ENCODE measurements around the gene ESRRB.

DNA sequence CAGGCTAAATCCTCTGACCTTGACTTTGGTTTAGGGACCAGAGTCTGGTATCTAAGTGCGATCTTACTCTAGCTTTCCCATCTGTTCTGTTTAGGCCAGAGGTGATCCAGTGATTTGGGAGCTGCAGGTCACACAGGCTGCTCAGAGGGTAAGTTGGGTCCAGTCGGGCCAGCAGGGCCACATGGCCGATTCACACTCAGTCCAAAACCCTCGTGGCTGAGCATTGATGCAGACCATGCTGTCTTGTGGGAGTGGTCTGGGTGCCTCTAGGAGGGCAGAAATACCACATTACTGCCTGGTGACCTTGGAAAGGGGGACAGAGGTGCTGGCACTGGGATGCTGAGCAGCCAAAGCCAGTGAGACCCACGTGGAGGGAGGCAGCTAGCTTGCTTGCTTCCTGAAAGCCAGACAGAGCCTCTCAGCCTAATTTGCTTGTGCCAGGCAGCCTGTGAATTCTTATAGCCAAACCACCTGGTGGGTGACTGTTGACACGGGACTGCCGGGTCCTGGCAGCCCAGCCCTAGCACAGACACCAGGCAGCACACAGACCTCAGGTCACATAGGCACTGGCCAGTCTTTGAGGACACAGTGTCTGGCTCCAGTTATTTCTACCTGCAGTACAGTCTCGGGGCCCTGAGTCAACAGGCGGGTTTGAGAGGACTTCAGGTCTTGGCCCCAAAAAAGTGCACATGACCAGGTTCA lies 31.7 kb downstream of the ESRRB start:
- TF ChIP-seq SIN3A (IDR thresholded peaks at IDR 0.05; ENCODE audit: borderline replicate concordance, insufficient read depth, low read length) (no peak), POLR2AphosphoS5 (IDR thresholded peaks at IDR 0.05; ENCODE audit: low read depth, low read length) (no peak), TAF1 (IDR thresholded peaks at IDR 0.05; ENCODE audit: borderline replicate concordance, insufficient read depth, low read length) (no peak), FOXP2 (optimal IDR thresholded peaks at IDR 0.05; ENCODE audit: borderline replicate concordance, extremely low read depth, extremely low read length, insufficient read depth) (no peak)
- TF ChIP-seq, protein P1, sequence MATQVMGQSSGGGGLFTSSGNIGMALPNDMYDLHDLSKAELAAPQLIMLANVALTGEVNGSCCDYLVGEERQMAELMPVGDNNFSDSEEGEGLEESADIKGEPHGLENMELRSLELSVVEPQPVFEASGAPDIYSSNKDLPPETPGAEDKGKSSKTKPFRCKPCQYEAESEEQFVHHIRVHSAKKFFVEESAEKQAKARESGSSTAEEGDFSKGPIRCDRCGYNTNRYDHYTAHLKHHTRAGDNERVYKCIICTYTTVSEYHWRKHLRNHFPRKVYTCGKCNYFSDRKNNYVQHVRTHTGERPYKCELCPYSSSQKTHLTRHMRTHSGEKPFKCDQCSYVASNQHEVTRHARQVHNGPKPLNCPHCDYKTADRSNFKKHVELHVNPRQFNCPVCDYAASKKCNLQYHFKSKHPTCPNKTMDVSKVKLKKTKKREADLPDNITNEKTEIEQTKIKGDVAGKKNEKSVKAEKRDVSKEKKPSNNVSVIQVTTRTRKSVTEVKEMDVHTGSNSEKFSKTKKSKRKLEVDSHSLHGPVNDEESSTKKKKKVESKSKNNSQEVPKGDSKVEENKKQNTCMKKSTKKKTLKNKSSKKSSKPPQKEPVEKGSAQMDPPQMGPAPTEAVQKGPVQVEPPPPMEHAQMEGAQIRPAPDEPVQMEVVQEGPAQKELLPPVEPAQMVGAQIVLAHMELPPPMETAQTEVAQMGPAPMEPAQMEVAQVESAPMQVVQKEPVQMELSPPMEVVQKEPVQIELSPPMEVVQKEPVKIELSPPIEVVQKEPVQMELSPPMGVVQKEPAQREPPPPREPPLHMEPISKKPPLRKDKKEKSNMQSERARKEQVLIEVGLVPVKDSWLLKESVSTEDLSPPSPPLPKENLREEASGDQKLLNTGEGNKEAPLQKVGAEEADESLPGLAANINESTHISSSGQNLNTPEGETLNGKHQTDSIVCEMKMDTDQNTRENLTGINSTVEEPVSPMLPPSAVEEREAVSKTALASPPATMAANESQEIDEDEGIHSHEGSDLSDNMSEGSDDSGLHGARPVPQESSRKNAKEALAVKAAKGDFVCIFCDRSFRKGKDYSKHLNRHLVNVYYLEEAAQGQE (IDR thresholded peaks at IDR 0.05; ENCODE audit: insufficient read depth in 1 of 2, low read depth in 2 of 2, low read length in 2 of 2), result no peak

Measured in PFSK-1 (cell line).